Measurements from ENCODE around the gene MIA2.
"Not testable (repeated sequence)": the region's sequence is repeated elsewhere in the genome, so short reads cannot be mapped to it uniquely, and the experiment has no call there.

The MIA2 gene

GRCh38 chr14:39275395-39275794, 41.7 kb downstream of the MIA2 start:
- Histone ChIP-seq H3K4me1 (ENCODE audit: insufficient read depth, low read length) (no peaks in the 10 kb centered on the region), H3K9me3 (ENCODE audit: control insufficient read depth, insufficient read depth, low read length) (peaks cover 4% of the 10 kb centered on the region; the same call in 1 of the 2 replicates), H3K36me3 (ENCODE audit: insufficient read depth, low read length) (no peaks in the 10 kb centered on the region), H3K9ac (ENCODE audit: low read depth, low read length) (no peak overlapping the region)

GRCh38 chr14:39276005-39276404, 42.3 kb downstream of the MIA2 start:
- no peaks in the 10 kb centered on the region for H3K4me1 ChIP-seq (ENCODE audit: insufficient read depth, low read length)
- H3K9ac ChIP-seq (ENCODE audit: low read depth, low read length): no peak overlapping the region
- H3K36me3 ChIP-seq (ENCODE audit: insufficient read depth, low read length): no peaks in the 10 kb centered on the region
- H3K9me3 ChIP-seq (ENCODE audit: control insufficient read depth, insufficient read depth, low read length): peaks cover under 1% of the 10 kb centered on the region; the same call in 1 of the 2 replicates

GRCh38 chr14:39276579-39277114, 42.9 kb downstream of the MIA2 start:
- Histone ChIP-seq H3K36me3 (ENCODE audit: insufficient read depth, low read length) (no peaks in the 10 kb centered on the region), H3K9me3 (ENCODE audit: control insufficient read depth, insufficient read depth, low read length) (no peaks in the 10 kb centered on the region), H3K9ac (ENCODE audit: low read depth, low read length) (no peak overlapping the region), H3K4me1 (ENCODE audit: insufficient read depth, low read length) (no peaks in the 10 kb centered on the region)

GRCh38 chr14:39279515-39279914, 45.8 kb downstream of the MIA2 start:
- H3K36me3 ChIP-seq (ENCODE audit: insufficient read depth, low read length): no peaks in the 10 kb centered on the region
- H3K4me1 ChIP-seq (ENCODE audit: insufficient read depth, low read length): no peaks in the 10 kb centered on the region
- no peaks in the 10 kb centered on the region for H3K9me3 ChIP-seq (ENCODE audit: control insufficient read depth, insufficient read depth, low read length)
- H3K9ac ChIP-seq (ENCODE audit: low read depth, low read length): no peak overlapping the region

GRCh38 chr14:39280678-39281077, 47.0 kb downstream of the MIA2 start:
- H3K4me1 ChIP-seq (ENCODE audit: insufficient read depth, low read length); H3K9ac ChIP-seq (ENCODE audit: low read depth, low read length); H3K36me3 ChIP-seq (ENCODE audit: insufficient read depth, low read length); H3K9me3 ChIP-seq (ENCODE audit: control insufficient read depth, insufficient read depth, low read length): not testable (repeated sequence)

GRCh38 chr14:39289523-39289922, 55.8 kb downstream of the MIA2 start:
- H3K9ac ChIP-seq (ENCODE audit: low read depth, low read length): no peak overlapping the region
- no peaks in the 10 kb centered on the region for H3K9me3 ChIP-seq (ENCODE audit: control insufficient read depth, insufficient read depth, low read length)
- no peaks in the 10 kb centered on the region; the same call in 1 of the 2 replicates for H3K36me3 ChIP-seq (ENCODE audit: insufficient read depth, low read length)
- H3K4me1 ChIP-seq (ENCODE audit: insufficient read depth, low read length): no peaks in the 10 kb centered on the region

GRCh38 chr14:39291701-39292100, 58.0 kb downstream of the MIA2 start:
- H3K4me1 ChIP-seq (ENCODE audit: insufficient read depth, low read length): no peaks in the 10 kb centered on the region
- H3K36me3 ChIP-seq (ENCODE audit: insufficient read depth, low read length): no peaks in the 10 kb centered on the region; the same call in 1 of the 2 replicates
- H3K9me3 ChIP-seq (ENCODE audit: control insufficient read depth, insufficient read depth, low read length): no peaks in the 10 kb centered on the region

GRCh38 chr14:39293629-39294028, 59.9 kb downstream of the MIA2 start:
- Histone ChIP-seq H3K36me3 (ENCODE audit: insufficient read depth, low read length) (no peaks in the 10 kb centered on the region), H3K9ac (ENCODE audit: low read depth, low read length) (no peak overlapping the region), H3K9me3 (ENCODE audit: control insufficient read depth, insufficient read depth, low read length) (no peaks in the 10 kb centered on the region), H3K4me1 (ENCODE audit: insufficient read depth, low read length) (no peaks in the 10 kb centered on the region)

More at GRCh38 chr14:39291701-39292100, 58.0 kb downstream of the MIA2 start:
- no peak overlapping the region for H3K9ac ChIP-seq (ENCODE audit: low read depth, low read length)

GRCh38 chr14:39300389-39300788, 66.7 kb downstream of the MIA2 start:
- H3K36me3 ChIP-seq (ENCODE audit: insufficient read depth, low read length); H3K9ac ChIP-seq (ENCODE audit: low read depth, low read length); H3K4me1 ChIP-seq (ENCODE audit: insufficient read depth, low read length); H3K9me3 ChIP-seq (ENCODE audit: control insufficient read depth, insufficient read depth, low read length): not testable (repeated sequence)

- Histone ChIP-seq H3K9me3 (ENCODE audit: control insufficient read depth, insufficient read depth, low read length) (no peaks in the 10 kb centered on the region), H3K4me1 (ENCODE audit: insufficient read depth, low read length) (no peaks in the 10 kb centered on the region), H3K9ac (ENCODE audit: low read depth, low read length) (no peak overlapping the region), H3K36me3 (ENCODE audit: insufficient read depth, low read length) (no peaks in the 10 kb centered on the region)
Measured at GRCh38 chr14:39302124-39302810, 68.6 kb downstream of the MIA2 start.

- no peaks in the 10 kb centered on the region for H3K4me1 ChIP-seq (ENCODE audit: insufficient read depth, low read length)
- H3K9me3 ChIP-seq (ENCODE audit: control insufficient read depth, insufficient read depth, low read length): no peaks in the 10 kb centered on the region
- no peaks in the 10 kb centered on the region for H3K36me3 ChIP-seq (ENCODE audit: insufficient read depth, low read length)
- no peak overlapping the region for H3K9ac ChIP-seq (ENCODE audit: low read depth, low read length)
Measured at GRCh38 chr14:39303115-39303514, 69.4 kb downstream of the MIA2 start.

GRCh38 chr14:39307815-39308214, 74.1 kb downstream of the MIA2 start:
- no peaks in the 10 kb centered on the region for H3K4me1 ChIP-seq (ENCODE audit: insufficient read depth, low read length)

GRCh38 chr14:39310051-39310450, 76.3 kb downstream of the MIA2 start:
- Histone ChIP-seq H3K9me3 (ENCODE audit: control insufficient read depth, insufficient read depth, low read length) (no peaks in the 10 kb centered on the region), H3K9ac (ENCODE audit: low read depth, low read length) (no peak overlapping the region), H3K36me3 (ENCODE audit: insufficient read depth, low read length) (no peaks in the 10 kb centered on the region), H3K4me1 (ENCODE audit: insufficient read depth, low read length) (no peaks in the 10 kb centered on the region)

More at GRCh38 chr14:39307815-39308214, 74.1 kb downstream of the MIA2 start:
- Histone ChIP-seq H3K9me3 (ENCODE audit: control insufficient read depth, insufficient read depth, low read length) (no peaks in the 10 kb centered on the region), H3K9ac (ENCODE audit: low read depth, low read length) (no peak overlapping the region), H3K36me3 (ENCODE audit: insufficient read depth, low read length) (no peaks in the 10 kb centered on the region)

GRCh38 chr14:39315859-39316444, 82.2 kb downstream of the MIA2 start:
- H3K9ac ChIP-seq (ENCODE audit: low read depth, low read length): no peak overlapping the region
- H3K36me3 ChIP-seq (ENCODE audit: insufficient read depth, low read length): no peaks in the 10 kb centered on the region
- H3K4me1 ChIP-seq (ENCODE audit: insufficient read depth, low read length): no peaks in the 10 kb centered on the region
- no peaks in the 10 kb centered on the region for H3K9me3 ChIP-seq (ENCODE audit: control insufficient read depth, insufficient read depth, low read length)

All from ES-I3 (cell line).